HepG2 (cell line): ENCODE results near the gene RNF123. TPM values are rescaled to one million over a fixed set of nuclear protein-coding genes. Genes with fewer than 3 reads are reported as not detected.

ENCODE experiments used
- ATAC-seq: fragments of 200-7000 bp; cut with Tn5 transposase; 3 replicates; pipeline ENCODE4 v1.9.1; 2020; ENCODE audit warnings: mild to moderate bottlenecking, moderate library complexity
- BruUV-seq: library from RNA; stranded (reverse); fragments of 400-500 nt; replicated peaks from 2 replicates; lab custom pipeline; 2021; lab: Mats Ljungman, UMichigan
- CTCF ChIA-PET: fragments of 300-600 bp; formaldehyde crosslinking; extraction: SDS; loops from one replicate; lab custom pipeline; 2021; ENCODE audit warnings: low total read pairs, inconsistent platforms, low intra/inter-chr PET ratio; lab: Yijun Ruan, JAX
- POLR2A ChIA-PET: fragments of 350-600 bp; sonication (Branson Sonifier 250); formaldehyde crosslinking; loops from one replicate; lab custom pipeline; 2020; ENCODE audit warnings: antibody characterized with exemption, inconsistent platforms; lab: Yijun Ruan, JAX
- DNase-seq: peaks from one replicate; pipeline ENCODE4 v3.0.0-alpha.2; 2015; ENCODE audit warnings: low spot score
- FAIRE-seq: peaks from 3 replicates; lab custom pipeline; 2011; peaks lifted over from hg19 to GRCh38; lab: Jason Lieb, UNC
- H2AFZ ChIP-seq: one replicate; pipeline ENCODE4 v1.6.1; 2011; ENCODE audit warnings: low read length, inconsistent platforms
- H3K27ac ChIP-seq: fragments of 300-600 bp; 3 replicates; pipeline ENCODE4 v1.8.0; 2011; ENCODE audit warnings: mixed run types, mild to moderate bottlenecking, mixed read lengths, low read length, inconsistent platforms; ENCODE audit not compliant: insufficient read depth; ENCODE audit errors: extremely low read length
- H3K27me3 ChIP-seq, 2 experiments: fragments of 200-600 bp in 1 of 2; 2 replicates in 1 of 2; 3 replicates in 1 of 2; pipeline versions ENCODE4 v1.6.0 to v1.8.0; 2011; ENCODE audit warnings: low read length in 2 of 2, mild to moderate bottlenecking in 2 of 2, moderate library complexity in 2 of 2, inconsistent platforms in 1 of 2; ENCODE audit not compliant: insufficient read depth in 2 of 2, control insufficient read depth in 1 of 2
- H3K36me3 ChIP-seq, 2 experiments: fragments of 200-600 bp in 1 of 2; replicated peaks in 1 of 2; 2 replicates in 1 of 2; 3 replicates in 1 of 2; pipeline versions ENCODE4 v1.5.1 to v1.8.0; 2011; ENCODE audit warnings: low read length in 2 of 2, inconsistent platforms in 1 of 2; ENCODE audit not compliant: insufficient read depth in 2 of 2, control insufficient read depth in 1 of 2
- H3K4me1 ChIP-seq: 2 replicates; pipeline ENCODE4 v1.5.1; 2012; ENCODE audit warnings: low read length, inconsistent platforms; ENCODE audit not compliant: insufficient read depth
- H3K4me2 ChIP-seq: 2 replicates; pipeline ENCODE4 v1.6.0; 2011; ENCODE audit warnings: low read depth, low read length, inconsistent platforms
- H3K4me3 ChIP-seq, 3 experiments: fragments of 200-600 bp in 1 of 3; sonication (generic), shearing (Covaris generic) in 1 of 3; replicated peaks in 1 of 3; 2 replicates each; pipeline ENCODE4 v1.5.1; 2011 to 2016; ENCODE audit warnings: low read length in 3 of 3, inconsistent platforms in 2 of 3, low read depth in 2 of 3, mild to moderate bottlenecking in 2 of 3, control low read depth in 1 of 3, mixed read lengths in 1 of 3; ENCODE audit not compliant: insufficient read depth in 1 of 3
- H3K79me2 ChIP-seq: one replicate; pipeline ENCODE4 v1.6.1; 2011; ENCODE audit warnings: low read length, inconsistent platforms; ENCODE audit not compliant: insufficient read depth
- H3K9ac ChIP-seq: 2 replicates; pipeline ENCODE4 v1.6.0; 2011; ENCODE audit warnings: mild to moderate bottlenecking, low read depth, low read length, inconsistent platforms; ENCODE audit not compliant: insufficient read depth
- H3K9me3 ChIP-seq: 2 replicates; pipeline ENCODE4 v1.5.1; 2012; ENCODE audit warnings: mild to moderate bottlenecking, low read length
- H4K20me1 ChIP-seq: 2 replicates; pipeline ENCODE4 v1.6.0; 2011; ENCODE audit warnings: inconsistent platforms, mild to moderate bottlenecking, low read length, moderate library complexity; ENCODE audit not compliant: insufficient read depth
- ATAD3A ChIP-seq: sonication (generic); formaldehyde crosslinking; IDR thresholded peaks from 2 replicates; pipeline ENCODE4 v1.4.0; 2020; ENCODE audit warnings: missing genetic modification reagents
- ELF1 ChIP-seq: sonication (generic); formaldehyde crosslinking; IDR thresholded peaks from 2 replicates; pipeline ENCODE4 v1.4.0; 2020; ENCODE audit warnings: missing genetic modification reagents
- PTBP1 ChIP-seq: fragments of 200-400 bp; formaldehyde crosslinking; IDR thresholded peaks from 2 replicates; pipeline ENCODE4 v1.6.1; 2018; ENCODE audit warnings: low read length, low read depth; ENCODE audit not compliant: poor library complexity, severe bottlenecking
- RNF2 ChIP-seq: fragments of 450-650 bp; conservative IDR thresholded peaks from 2 replicates; pipeline ENCODE4 v1.6.1; 2016; ENCODE audit warnings: low read depth
- SKIL ChIP-seq: sonication (generic); formaldehyde crosslinking; IDR thresholded peaks from 2 replicates; pipeline ENCODE4 v1.8.0; 2022; ENCODE audit warnings: missing genetic modification reagents, mild to moderate bottlenecking, moderate library complexity, borderline replicate concordance
- TARDBP ChIP-seq: sonication (generic); formaldehyde crosslinking; IDR thresholded peaks from 2 replicates; pipeline ENCODE4 v1.8.0; 2022; ENCODE audit warnings: mild to moderate bottlenecking, missing genetic modification reagents
- TBP ChIP-seq: sonication (generic); formaldehyde crosslinking; IDR thresholded peaks from 2 replicates; pipeline ENCODE4 v1.5.0; 2020; ENCODE audit warnings: missing genetic modification reagents
- ZBTB14 ChIP-seq: sonication (generic); formaldehyde crosslinking; IDR thresholded peaks from 2 replicates; pipeline ENCODE4 v1.4.0; 2020; ENCODE audit warnings: missing genetic modification reagents
- ZNF468 ChIP-seq: sonication (generic); formaldehyde crosslinking; IDR thresholded peaks from 2 replicates; pipeline ENCODE4 v1.8.0; 2022; ENCODE audit warnings: mild to moderate bottlenecking, moderate library complexity, missing genetic modification reagents
- ZNF574 ChIP-seq: sonication (generic); formaldehyde crosslinking; IDR thresholded peaks from 2 replicates; pipeline ENCODE4 v1.4.0; 2020; ENCODE audit warnings: missing genetic modification reagents
- ZNF839 ChIP-seq: sonication (generic); formaldehyde crosslinking; IDR thresholded peaks from 2 replicates; pipeline ENCODE4 v1.4.0; 2020; ENCODE audit warnings: missing genetic modification reagents, mild to moderate bottlenecking, borderline replicate concordance
- ZSCAN31 ChIP-seq: sonication (generic); formaldehyde crosslinking; IDR thresholded peaks from 2 replicates; pipeline ENCODE4 v1.5.0; 2020; ENCODE audit warnings: low read depth, mild to moderate bottlenecking, missing genetic modification reagents
- WGBS: methylation state at CpG from one replicate; pipeline ENCODE4 v1.1.6; 2017; ENCODE audit warnings: low lambda C conversion rate; 5-methylcytosine and 5-hydroxymethylcytosine counted together
- in situ Hi-C: cut with HindIII; loops from 2 replicates; pipeline ENCODE4 v1.10.0; 2017; ENCODE audit warnings: low pct_unique_long_range_greater_than_20kb; ENCODE audit not compliant: extremely low pct_ligation_motif_present
- intact Hi-C: fragments of 100-400 bp; cut with micrococcal nuclease; formaldehyde crosslinking; loops from one replicate; pipeline ENCODE4 v1.10.0; 2022; ENCODE audit not compliant: unreplicated experiment
- polyA plus RNA-seq, 8 experiments: library from polyadenylated mRNA; depleted of rRNA in 3 of 8; stranded (reverse) in 7 of 8; unstranded in 1 of 8; fragments of >200 nt; fragmentation: Illumina TruSeq in 4 of 8; extraction: Trizol in 4 of 8; gene quantifications; 2 replicates each; pipeline versions ENCODE4 v1.2.1 to v1.2.3, GENCODE V29; 2011 to 2016; ENCODE audit warnings: low read depth in 4 of 8, missing spikeins in 1 of 8, mixed read lengths in 1 of 8; ENCODE audit not compliant: insufficient read depth in 1 of 8
- total RNA-seq, 5 experiments: library from RNA; depleted of rRNA; stranded (reverse); fragments of >200 nt; fragmentation: Illumina TruSeq; extraction: Trizol; gene quantifications; 2 replicates each; pipeline ENCODE4 v1.2.3, GENCODE V29; 2016; ENCODE audit warnings: low read depth in 1 of 5

RNF123 gene
- total and polyA plus RNA-seq, 2 of the 13 experiments (the other 11 are each of a cell fraction or from before 2014, with no cell fraction given): 29.9 to 82.2 TPM

GRCh38 chr3:49751501-49751900 lies 62.1 kb downstream of the RNF123 start:
- no peak overlapping the region for H3K9ac ChIP-seq
- H3K79me2 ChIP-seq: peaks cover 63% of the 10 kb centered on the region
- ATAC-seq (no peak), FAIRE-seq (no peak), DNase-seq (no peak)
- no peak overlapping the region for H2AFZ ChIP-seq
- BruUV-seq: no TSS peak
- intact Hi-C loops: no loop called here
- no peaks in the 10 kb centered on the region; the same call in 1 of the 2 replicates for H4K20me1 ChIP-seq
- in situ Hi-C loops: no loop called here
- peaks cover 54% of the 10 kb centered on the region for H3K4me1 ChIP-seq
- H3K36me3 ChIP-seq: peaks cover 2 to 9% of the 10 kb centered on the region in 2 experiments; a peak in 3 of 5 replicates
- H3K27me3 ChIP-seq: no peaks in the 10 kb centered on the region
- POLR2A ChIA-PET: interaction anchor here (2.2 kb wide), 1 partner anchor 35 kb away, joined by 4 read pairs; the partner anchor contains the start of gene IP6K1
- no peak overlapping the region for H3K4me2 ChIP-seq
- TF ChIP-seq ZBTB14 (CRISPR knock-in tag) (no peak), TARDBP (CRISPR knock-in tag) (no peak)
- WGBS: 84% methylated on average over 4 of the region's 4 CpGs
- H3K9me3 ChIP-seq: no peaks in the 10 kb centered on the region
- H3K27ac ChIP-seq: peak overlapping the region; percentile 63
- no peak overlapping the region for H3K4me3 ChIP-seq
- CTCF ChIA-PET: no interaction called here

GRCh38 chr3:49754536-49754935 lies 65.2 kb downstream of the RNF123 start:
- ATAC-seq (no peak), DNase-seq (no peak), FAIRE-seq (no peak)
- intact Hi-C loops (no loop called here), in situ Hi-C loops (no loop called here)
- WGBS: 100% methylated on average over 1 of the region's 1 CpG
- Histone ChIP-seq H3K4me3 (no peak overlapping the region), H3K9ac (no peak overlapping the region), H3K36me3 (peaks cover 2 to 4% of the 10 kb centered on the region in 2 experiments; a peak in 1 of 5 replicates), H3K4me2 (no peak overlapping the region), H3K27me3 (no peaks in the 10 kb centered on the region), H2AFZ (no peak overlapping the region), H4K20me1 (peaks cover 3% of the 10 kb centered on the region; the same call in 1 of the 2 replicates), H3K79me2 (peaks cover 66% of the 10 kb centered on the region), H3K9me3 (no peaks in the 10 kb centered on the region), H3K4me1 (peaks cover 35% of the 10 kb centered on the region), H3K27ac (no peak overlapping the region)
- POLR2A ChIA-PET: interaction anchor here (0.7 kb wide), 1 partner anchor 161 kb away, joined by 3 read pairs; no protein-coding TSS in a partner anchor
- no TSS peak for BruUV-seq
- CTCF ChIA-PET: no interaction called here
- no peak for TF ChIP-seq PTBP1
- TF ChIP-seq ZNF468: no peak
- no peak for TF ChIP-seq TBP (CRISPR knock-in tag)
- TF ChIP-seq ATAD3A (CRISPR knock-in tag): no peak
- no peak for TF ChIP-seq ZSCAN31 (CRISPR knock-in tag)
- TF ChIP-seq SKIL (CRISPR knock-in tag): no peak
- no peak for TF ChIP-seq ZNF574
- TF ChIP-seq ZNF839 (CRISPR knock-in tag): no peak
- no peak for TF ChIP-seq RNF2
- no peak for TF ChIP-seq ELF1 (CRISPR knock-in tag)
